Testis (tissue), 3 donors: ENCODE data around the gene SPSB4. TPM values are rescaled to one million over a fixed set of nuclear protein-coding genes. Genes with fewer than 3 reads are reported as not detected.

Experiments
- DNase-seq: peaks from one replicate; pipeline ENCODE4 v3.0.0-alpha.2; 2019
- H3K27ac ChIP-seq, 2 donors: fragments of 200-600 bp; sonication (generic); one replicate each; pipeline ENCODE4 v1.5.1; 2019
- H3K27me3 ChIP-seq: fragments of 200-600 bp; sonication (generic); one replicate; pipeline ENCODE4 v1.5.1; 2019
- H3K36me3 ChIP-seq: fragments of 200-600 bp; sonication (generic); one replicate; pipeline ENCODE4 v1.5.1; 2017; ENCODE audit warnings: low read depth; ENCODE audit errors: missing control alignments
- H3K4me1 ChIP-seq: fragments of 200-600 bp; sonication (generic); one replicate; pipeline ENCODE4 v1.5.1; 2019
- H3K4me3 ChIP-seq, 2 donors: fragments of 200-600 bp; sonication (generic); one replicate each; pipeline ENCODE4 v1.5.1; 2017 to 2019
- H3K9me3 ChIP-seq: fragments of 200-600 bp; sonication (generic); one replicate; pipeline ENCODE4 v1.5.1; 2017
- POLR2A ChIP-seq: fragments of 450-650 bp; IDR thresholded peaks from one replicate; pipeline ENCODE4 v1.6.1; 2017; ENCODE audit warnings: antibody characterized with exemption, mild to moderate bottlenecking, moderate library complexity
- WGBS, 2 donors: methylation state at CpG; one replicate each; pipeline ENCODE4 v1.1.5; 2018; 5-methylcytosine and 5-hydroxymethylcytosine counted together
- intact Hi-C: fragments of 100-400 bp; cut with DNase I; formaldehyde crosslinking; loops from one replicate; pipeline ENCODE4 v1.15.1; 2023; ENCODE audit warnings: low total_unique reads
- polyA plus RNA-seq: library from polyadenylated mRNA; stranded (reverse); fragments of 350-450 nt; fragmentation: Illumina TruSeq; extraction: RNeasy Lipid Tissue Mini Kit (QIAGEN cat#74804); gene quantifications from one replicate; pipeline ENCODE4 v1.2.3, GENCODE V29; 2014; ENCODE audit warnings: low read depth, low replicate concordance; ENCODE audit not compliant: insufficient read depth
- total RNA-seq, 2 donors: library from RNA; depleted of rRNA; stranded (reverse); fragments of >200 nt; gene quantifications; one replicate each; pipeline ENCODE4 v1.2.3, GENCODE V29; 2016
- TF ChIP-seq, protein P1 (sequence below), 3 experiments: fragments of 450-650 bp in 2 of 3; fragments of 200-600 bp in 1 of 3; sonication (generic) in 1 of 3; IDR thresholded peaks; one replicate each; pipeline ENCODE4 v1.5.1; 2016 to 2019; ENCODE audit warnings: antibody characterized with exemption in 3 of 3, mild to moderate bottlenecking in 2 of 3, moderate library complexity in 1 of 3

SPSB4 gene
- total and polyA plus RNA-seq, 3 donors from 2014 or later = 7.4 to 34.5 (median 10.8) TPM

DNA sequence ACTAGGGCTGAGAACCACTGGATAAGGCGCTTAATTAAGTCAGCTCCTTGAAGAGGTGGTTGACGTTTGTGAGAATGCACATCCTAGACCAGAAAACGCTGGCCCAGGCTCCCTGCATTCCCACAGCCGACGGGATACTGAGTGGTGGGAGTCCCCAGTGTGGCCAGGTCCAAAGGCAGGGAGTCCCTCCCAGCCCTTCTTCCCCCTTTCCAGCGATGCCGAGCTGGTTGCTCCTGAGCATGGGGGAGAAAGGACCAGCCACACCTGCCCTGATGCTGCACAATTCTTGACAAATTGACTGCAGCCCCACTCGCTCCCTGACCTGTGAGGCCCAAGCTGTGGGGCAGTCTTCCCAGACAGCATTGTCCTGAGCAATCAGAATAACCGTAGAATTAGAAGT, 101.0 kb downstream of the SPSB4 start:
- no peak for DNase-seq
- no peak overlapping the region for H3K4me3 ChIP-seq
- no peaks in the 10 kb centered on the region for H3K36me3 ChIP-seq
- intact Hi-C loops = no loop called here
- H3K9me3 ChIP-seq = no peaks in the 10 kb centered on the region
- TF ChIP-seq POLR2A = no peak
- TF ChIP-seq, protein P1, sequence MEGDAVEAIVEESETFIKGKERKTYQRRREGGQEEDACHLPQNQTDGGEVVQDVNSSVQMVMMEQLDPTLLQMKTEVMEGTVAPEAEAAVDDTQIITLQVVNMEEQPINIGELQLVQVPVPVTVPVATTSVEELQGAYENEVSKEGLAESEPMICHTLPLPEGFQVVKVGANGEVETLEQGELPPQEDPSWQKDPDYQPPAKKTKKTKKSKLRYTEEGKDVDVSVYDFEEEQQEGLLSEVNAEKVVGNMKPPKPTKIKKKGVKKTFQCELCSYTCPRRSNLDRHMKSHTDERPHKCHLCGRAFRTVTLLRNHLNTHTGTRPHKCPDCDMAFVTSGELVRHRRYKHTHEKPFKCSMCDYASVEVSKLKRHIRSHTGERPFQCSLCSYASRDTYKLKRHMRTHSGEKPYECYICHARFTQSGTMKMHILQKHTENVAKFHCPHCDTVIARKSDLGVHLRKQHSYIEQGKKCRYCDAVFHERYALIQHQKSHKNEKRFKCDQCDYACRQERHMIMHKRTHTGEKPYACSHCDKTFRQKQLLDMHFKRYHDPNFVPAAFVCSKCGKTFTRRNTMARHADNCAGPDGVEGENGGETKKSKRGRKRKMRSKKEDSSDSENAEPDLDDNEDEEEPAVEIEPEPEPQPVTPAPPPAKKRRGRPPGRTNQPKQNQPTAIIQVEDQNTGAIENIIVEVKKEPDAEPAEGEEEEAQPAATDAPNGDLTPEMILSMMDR (IDR thresholded peaks at IDR 0.05) = no peak
- 80 to 84% methylated on average over 9 of the region's 9 CpGs for WGBS, 2 donors
- H3K27ac ChIP-seq = no peak overlapping the region
- H3K27me3 ChIP-seq = no peaks in the 10 kb centered on the region
- H3K4me1 ChIP-seq = no peaks in the 10 kb centered on the region

DNA sequence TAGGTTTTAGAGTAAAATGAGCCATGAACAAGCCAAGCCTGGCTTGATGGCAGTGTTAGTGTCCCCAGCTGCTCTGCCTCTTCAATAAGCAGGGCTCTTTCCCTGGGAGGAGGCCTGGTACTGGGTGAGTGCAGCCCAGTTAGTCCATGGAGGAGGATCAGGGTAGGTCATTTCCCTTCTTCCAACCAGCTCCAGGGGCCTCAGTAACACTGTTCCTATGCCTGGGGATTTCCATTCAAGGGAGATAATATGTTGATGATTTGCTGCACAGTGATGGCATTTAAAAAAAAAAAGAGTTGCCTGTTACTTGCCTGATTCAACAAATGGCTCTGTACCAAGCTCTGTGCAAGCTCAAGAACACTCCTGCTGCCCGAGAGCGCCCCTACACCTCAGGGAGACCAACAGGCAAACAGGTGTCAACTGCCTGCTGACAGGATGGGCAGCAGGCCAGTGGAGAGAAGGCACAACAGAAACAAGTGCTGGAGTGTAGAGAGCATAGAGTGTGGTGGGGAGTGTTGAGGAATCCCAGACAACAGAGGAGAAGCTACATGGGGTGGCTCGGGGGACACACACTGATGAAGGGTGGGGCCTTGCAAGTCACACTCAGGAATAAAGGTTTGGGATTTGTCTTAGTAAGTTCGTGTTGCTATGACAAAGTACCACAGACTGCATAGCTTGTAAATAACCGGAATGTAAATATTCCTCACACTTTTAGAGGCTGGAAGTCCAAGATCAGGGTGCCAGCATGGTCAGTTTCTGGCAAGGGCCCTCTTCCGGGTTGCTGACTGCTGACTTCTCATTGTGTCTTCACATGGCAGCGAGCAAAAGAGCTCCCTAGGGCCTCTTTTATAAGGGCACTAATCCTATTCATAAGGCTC, 101.9 kb downstream of the SPSB4 start:
- Histone ChIP-seq H3K36me3 (no peaks in the 10 kb centered on the region), H3K4me3 (no peak overlapping the region), H3K9me3 (no peaks in the 10 kb centered on the region), H3K4me1 (no peaks in the 10 kb centered on the region), H3K27ac (no peak overlapping the region), H3K27me3 (no peaks in the 10 kb centered on the region)
- WGBS, 2 donors = 82 to 96% methylated on average over 7 of the region's 7 CpGs
- DNase-seq = no peak
- no peak for TF ChIP-seq POLR2A
- TF ChIP-seq, protein P1 (IDR thresholded peaks at IDR 0.05) = no peak
- intact Hi-C loops = no loop called here

DNA sequence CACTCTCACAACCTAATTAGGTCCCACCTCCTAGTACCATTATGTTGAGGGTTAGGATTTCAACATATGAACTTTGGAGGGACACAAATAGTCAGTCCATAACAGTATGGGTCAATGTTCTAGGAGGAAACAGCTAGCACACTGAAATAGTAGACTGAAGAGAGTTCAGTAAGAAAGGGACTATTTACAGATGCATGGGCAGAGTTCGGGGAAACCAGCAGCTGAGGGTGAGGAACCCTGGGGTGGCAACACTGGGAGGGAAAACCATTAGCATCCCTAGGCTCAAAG, 102.5 kb downstream of the SPSB4 start:
- TF ChIP-seq, protein P1 (IDR thresholded peaks at IDR 0.05) = no peak
- TF ChIP-seq POLR2A = no peak
- no peak overlapping the region for H3K27ac ChIP-seq
- no peak for DNase-seq
- H3K27me3 ChIP-seq = no peaks in the 10 kb centered on the region
- no peaks in the 10 kb centered on the region for H3K4me1 ChIP-seq
- no peak overlapping the region for H3K4me3 ChIP-seq
- H3K9me3 ChIP-seq = no peaks in the 10 kb centered on the region
- no peaks in the 10 kb centered on the region for H3K36me3 ChIP-seq
- intact Hi-C loops = no loop called here
- WGBS, 2 donors = 81 to 82% methylated on average over 1 of the region's 1 CpG

DNA sequence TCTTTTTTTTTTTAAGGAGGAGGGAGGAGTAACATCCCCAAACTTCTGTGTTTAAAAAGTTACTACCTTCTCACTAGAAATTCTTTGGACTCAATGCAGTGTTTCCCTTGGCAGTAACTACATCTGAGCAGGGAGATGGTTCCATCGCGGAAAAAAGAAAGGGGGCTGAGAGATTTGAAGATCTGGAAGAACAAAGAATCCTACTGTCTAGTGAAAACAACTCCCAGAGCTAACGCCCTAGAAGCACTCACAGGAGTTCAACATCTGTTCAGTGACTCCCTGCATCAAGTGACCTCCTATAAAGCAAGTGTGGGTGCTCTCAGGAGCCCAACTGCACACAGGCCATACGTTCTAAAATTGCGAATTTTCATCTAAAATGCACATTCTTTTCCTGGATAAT, 113.7 kb downstream of the SPSB4 start:
- Histone ChIP-seq H3K4me1 (no peaks in the 10 kb centered on the region), H3K9me3 (no peaks in the 10 kb centered on the region), H3K27ac (no peak overlapping the region), H3K36me3 (no peaks in the 10 kb centered on the region), H3K27me3 (no peaks in the 10 kb centered on the region), H3K4me3 (no peak overlapping the region)
- intact Hi-C loops = no loop called here
- WGBS, 2 donors = 35 to 51% methylated on average over 5 of the region's 5 CpGs
- no peak for DNase-seq
- TF ChIP-seq, protein P1 (IDR thresholded peaks at IDR 0.05) = no peak
- TF ChIP-seq POLR2A = no peak

DNA sequence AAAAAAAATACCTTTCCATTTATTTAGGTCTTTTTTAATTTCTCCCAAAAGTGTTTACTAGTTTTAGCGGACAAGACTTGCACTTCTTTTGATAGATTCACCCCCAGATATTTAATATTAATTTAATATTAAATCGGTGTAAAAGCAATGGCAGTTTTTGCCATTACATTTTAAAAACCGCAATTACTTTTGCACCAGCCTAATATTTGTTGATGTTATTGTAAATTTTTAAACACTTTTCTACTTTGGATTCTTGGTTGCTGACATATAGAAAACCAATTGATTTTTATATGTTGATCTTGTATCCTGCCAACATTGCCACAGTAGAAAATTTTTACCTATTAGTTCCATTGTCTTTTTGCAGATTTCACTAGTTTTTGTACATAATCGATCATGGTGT, 116.5 kb downstream of the SPSB4 start:
- no peak overlapping the region for H3K27ac ChIP-seq
- no peaks in the 10 kb centered on the region for H3K27me3 ChIP-seq
- TF ChIP-seq, protein P1 (IDR thresholded peaks at IDR 0.05) = no peak
- TF ChIP-seq POLR2A = no peak
- no peaks in the 10 kb centered on the region for H3K9me3 ChIP-seq
- no peak overlapping the region for H3K4me3 ChIP-seq
- H3K36me3 ChIP-seq = no peaks in the 10 kb centered on the region
- H3K4me1 ChIP-seq = no peaks in the 10 kb centered on the region
- no peak for DNase-seq
- 91 to 97% methylated on average over 4 of the region's 4 CpGs for WGBS, 2 donors
- intact Hi-C loops = no loop called here
